Upper lobe of left lung (tissue), 6 donors: ENCODE measurements around the gene GLRA3. TPM values are rescaled to one million over a fixed set of nuclear protein-coding genes. Genes with fewer than 3 reads are reported as not detected.
"Not testable (repeated sequence)": the region's sequence is repeated elsewhere in the genome, so short reads cannot be mapped to it uniquely, and the experiment has no call there.

Experiments
- ATAC-seq, 2 donors: fragments of 200-7000 bp; cut with Tn5 transposase; one replicate each; pipeline ENCODE4 v1.9.1; 2022; ENCODE audit warnings: mild to moderate bottlenecking in 2 of 2, moderate library complexity in 2 of 2; ENCODE audit not compliant: low FRiP score in 2 of 2
- DNase-seq, 2 donors: peaks; one replicate each; pipeline ENCODE4 v3.0.0-alpha.2; 2019 to 2020
- H3K27ac ChIP-seq, 4 donors: fragments of 200-600 bp; sonication (generic); one replicate each; pipeline ENCODE4 v1.5.1; 2016 to 2019
- H3K27me3 ChIP-seq, 4 donors: fragments of 200-600 bp; sonication (generic); one replicate each; pipeline ENCODE4 v1.5.1; 2017 to 2019
- H3K36me3 ChIP-seq, 4 donors: fragments of 200-600 bp; sonication (generic); one replicate each; pipeline ENCODE4 v1.5.1; 2016 to 2019
- H3K4me1 ChIP-seq, 4 donors: fragments of 200-600 bp; sonication (generic); one replicate each; pipeline ENCODE4 v1.5.1; 2018 to 2019
- H3K4me3 ChIP-seq, 4 donors: fragments of 200-600 bp; sonication (generic); one replicate each; pipeline ENCODE4 v1.5.1; 2017 to 2019; ENCODE audit warnings: mild to moderate bottlenecking in 2 of 4, moderate library complexity in 1 of 4
- H3K9me3 ChIP-seq, 4 donors: fragments of 200-600 bp; sonication (generic); one replicate each; pipeline ENCODE4 v1.5.1; 2018 to 2019
- EP300 ChIP-seq, 4 donors: sonication (generic); formaldehyde crosslinking; IDR thresholded peaks; one replicate each; pipeline ENCODE4 v1.5.1; 2017; ENCODE audit warnings: antibody characterized with exemption in 4 of 4, control low read depth in 2 of 4
- POLR2A ChIP-seq, 4 donors: fragments of 450-650 bp; IDR thresholded peaks; one replicate each; pipeline ENCODE4 v1.5.1; 2016 to 2017; ENCODE audit warnings: antibody characterized with exemption in 4 of 4, mild to moderate bottlenecking in 2 of 4
- POLR2AphosphoS5 ChIP-seq, 2 donors: sonication (generic); formaldehyde crosslinking; IDR thresholded peaks; one replicate each; pipeline ENCODE4 v1.5.1; 2017; ENCODE audit warnings: antibody characterized with exemption in 2 of 2
- WGBS, 2 donors: methylation state at CpG; one replicate each; pipeline ENCODE4 v1.1.5; 2017 to 2018; 5-methylcytosine and 5-hydroxymethylcytosine counted together
- total RNA-seq, 6 donors: library from RNA; depleted of rRNA in 4 of 6; stranded (reverse); fragments of >200 nt in 4 of 6; gene quantifications; one replicate each; pipeline versions ENCODE4 v1.1.0 to v1.2.1, GENCODE V29; 2016 to 2021
- TF ChIP-seq, protein P1 (sequence below), 6 experiments: fragments of 450-650 bp in 4 of 6; fragments of 200-600 bp in 2 of 6; sonication (generic) in 2 of 6; IDR thresholded peaks; one replicate each; pipeline ENCODE4 v1.5.1; 2016 to 2019; ENCODE audit warnings: antibody characterized with exemption in 6 of 6
- donor health status: DM: no; HTN: no; CAD: no; lungs with moderate emphysema.
- donor health status: DM: no; HTN: yes; CAD: no; lungs with severe emphysema.

The GLRA3 gene
- total RNA-seq, 6 donors from 2014 or later: 0.03 to 0.33 (median 0.15) TPM; not detected in 3

GRCh38 chr4:174702979-174703478 lies 126.0 kb downstream of the GLRA3 start:
- Histone ChIP-seq H3K27me3 (no peaks in the 10 kb centered on the region), H3K36me3 (no peaks in the 10 kb centered on the region), H3K9me3 (no peaks in the 10 kb centered on the region), H3K27ac (no peak overlapping the region), H3K4me1 (no peaks in the 10 kb centered on the region), H3K4me3 (no peak overlapping the region)
- WGBS, 2 donors: 84 to 89% methylated on average over 1 of the region's 1 CpG
- no peak for TF ChIP-seq POLR2A (IDR thresholded peaks at IDR 0.05)
- TF ChIP-seq, protein P1, sequence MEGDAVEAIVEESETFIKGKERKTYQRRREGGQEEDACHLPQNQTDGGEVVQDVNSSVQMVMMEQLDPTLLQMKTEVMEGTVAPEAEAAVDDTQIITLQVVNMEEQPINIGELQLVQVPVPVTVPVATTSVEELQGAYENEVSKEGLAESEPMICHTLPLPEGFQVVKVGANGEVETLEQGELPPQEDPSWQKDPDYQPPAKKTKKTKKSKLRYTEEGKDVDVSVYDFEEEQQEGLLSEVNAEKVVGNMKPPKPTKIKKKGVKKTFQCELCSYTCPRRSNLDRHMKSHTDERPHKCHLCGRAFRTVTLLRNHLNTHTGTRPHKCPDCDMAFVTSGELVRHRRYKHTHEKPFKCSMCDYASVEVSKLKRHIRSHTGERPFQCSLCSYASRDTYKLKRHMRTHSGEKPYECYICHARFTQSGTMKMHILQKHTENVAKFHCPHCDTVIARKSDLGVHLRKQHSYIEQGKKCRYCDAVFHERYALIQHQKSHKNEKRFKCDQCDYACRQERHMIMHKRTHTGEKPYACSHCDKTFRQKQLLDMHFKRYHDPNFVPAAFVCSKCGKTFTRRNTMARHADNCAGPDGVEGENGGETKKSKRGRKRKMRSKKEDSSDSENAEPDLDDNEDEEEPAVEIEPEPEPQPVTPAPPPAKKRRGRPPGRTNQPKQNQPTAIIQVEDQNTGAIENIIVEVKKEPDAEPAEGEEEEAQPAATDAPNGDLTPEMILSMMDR (IDR thresholded peaks at IDR 0.05): no peak
- DNase-seq: no peak
- ATAC-seq: no peak

DNA sequence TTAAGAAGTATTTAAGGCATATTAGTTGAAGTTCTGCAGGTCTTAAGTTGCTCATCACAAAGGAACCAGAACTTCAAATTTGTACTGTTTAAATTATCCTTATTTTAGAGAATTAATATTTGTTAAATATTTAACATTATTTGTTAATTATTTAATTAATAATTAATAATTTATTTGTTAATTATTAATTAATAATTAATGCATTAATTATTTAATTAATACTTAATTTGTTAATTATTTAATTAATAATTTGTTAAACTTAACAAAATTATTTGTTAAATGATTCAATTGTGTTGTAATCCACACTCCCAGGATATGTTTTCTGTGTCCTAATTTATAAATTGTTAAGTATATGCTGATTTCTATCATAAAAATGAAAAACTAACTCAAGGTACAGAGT lies 129.4 kb downstream of the GLRA3 start:
- TF ChIP-seq EP300 (IDR thresholded peaks at IDR 0.05) (no peak), POLR2A (IDR thresholded peaks at IDR 0.05) (no peak), POLR2AphosphoS5 (IDR thresholded peaks at IDR 0.05) (no peak)
- TF ChIP-seq, protein P1 (IDR thresholded peaks at IDR 0.05): no peak

DNA sequence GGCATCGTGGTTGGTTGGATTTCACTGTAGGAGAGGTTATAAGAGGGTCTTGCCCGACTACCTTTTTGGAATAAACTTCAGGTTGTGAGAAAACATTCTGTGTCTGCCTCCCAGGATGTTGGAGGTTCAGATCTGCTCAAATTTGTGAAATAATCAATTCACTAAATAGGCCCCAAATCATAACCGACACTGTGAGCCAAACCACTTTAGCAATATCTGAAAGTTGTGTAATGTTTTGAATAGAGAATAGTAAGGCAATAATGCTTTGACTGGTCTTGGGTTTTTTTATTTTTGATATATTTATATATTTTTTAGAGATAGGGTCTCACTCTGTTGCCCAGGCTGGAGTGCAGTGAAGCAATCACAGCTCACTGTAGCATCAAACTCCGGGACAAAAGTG lies 131.2 kb downstream of the GLRA3 start:
- TF ChIP-seq POLR2A (IDR thresholded peaks at IDR 0.05) (no peak), EP300 (IDR thresholded peaks at IDR 0.05) (no peak), POLR2AphosphoS5 (IDR thresholded peaks at IDR 0.05) (no peak)
- TF ChIP-seq, protein P1 (IDR thresholded peaks at IDR 0.05): no peak
- ATAC-seq: no peak
- DNase-seq: no peak

More for the DNA sequence above, 129.4 kb downstream of the GLRA3 start:
- Histone ChIP-seq H3K4me3 (no peak overlapping the region), H3K36me3 (no peaks in the 10 kb centered on the region), H3K27me3 (no peaks in the 10 kb centered on the region), H3K4me1 (no peaks in the 10 kb centered on the region), H3K27ac (no peak overlapping the region), H3K9me3 (no peaks in the 10 kb centered on the region)
- ATAC-seq: no peak
- DNase-seq: no peak

GRCh38 chr4:174697202-174697601 lies 131.8 kb downstream of the GLRA3 start:
- H3K9me3 ChIP-seq: no peaks in the 10 kb centered on the region
- H3K4me1 ChIP-seq: no peaks in the 10 kb centered on the region
- peak in 1 of 2 donors; percentile 66 for ATAC-seq
- TF ChIP-seq POLR2AphosphoS5 (IDR thresholded peaks at IDR 0.05): no peak
- no peak for TF ChIP-seq POLR2A (IDR thresholded peaks at IDR 0.05)
- TF ChIP-seq EP300 (IDR thresholded peaks at IDR 0.05): no peak
- no peak overlapping the region for H3K27ac ChIP-seq
- no peaks in the 10 kb centered on the region for H3K27me3 ChIP-seq
- DNase-seq: no peak
- whole genome bisulfite sequencing, 2 donors: 36 to 41% methylated on average over 1 of the region's 1 CpG
- H3K36me3 ChIP-seq: no peaks in the 10 kb centered on the region
- no peak overlapping the region for H3K4me3 ChIP-seq

More for the DNA sequence above, 131.2 kb downstream of the GLRA3 start:
- H3K36me3 ChIP-seq: no peaks in the 10 kb centered on the region
- H3K4me1 ChIP-seq: no peaks in the 10 kb centered on the region
- H3K27me3 ChIP-seq: no peaks in the 10 kb centered on the region
- H3K4me3 ChIP-seq: no peak overlapping the region
- 61% methylated on average over 4 of the region's 4 CpGs for WGBS, 2 donors
- H3K27ac ChIP-seq: no peak overlapping the region
- no peaks in the 10 kb centered on the region for H3K9me3 ChIP-seq

DNA sequence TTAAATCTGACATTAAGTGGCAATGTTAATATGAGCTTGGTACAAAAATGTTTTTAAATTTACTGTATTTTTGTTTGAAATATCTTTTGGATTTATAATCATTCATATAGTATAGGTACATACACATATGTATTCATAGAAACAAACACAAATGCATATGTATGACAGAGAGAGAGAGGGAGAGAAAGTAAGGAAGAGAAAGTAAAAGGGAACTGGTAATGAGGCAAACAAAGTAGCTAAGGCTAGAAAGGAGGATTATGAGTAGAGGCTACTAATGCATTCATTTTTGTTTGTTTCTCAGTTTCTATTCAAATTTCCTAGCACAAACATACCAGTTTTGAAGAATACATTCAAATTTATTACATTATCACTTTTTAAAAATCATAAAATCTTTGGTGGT lies 132.4 kb downstream of the GLRA3 start:
- TF ChIP-seq EP300 (IDR thresholded peaks at IDR 0.05) (no peak), POLR2A (IDR thresholded peaks at IDR 0.05) (no peak), POLR2AphosphoS5 (IDR thresholded peaks at IDR 0.05) (no peak)
- TF ChIP-seq, protein P1 (IDR thresholded peaks at IDR 0.05): no peak
- no peaks in the 10 kb centered on the region for H3K27me3 ChIP-seq
- DNase-seq (no peak), ATAC-seq (no peak)
- H3K4me1 ChIP-seq: no peaks in the 10 kb centered on the region
- no peaks in the 10 kb centered on the region for H3K36me3 ChIP-seq
- no peak overlapping the region for H3K27ac ChIP-seq
- H3K4me3 ChIP-seq: no peak overlapping the region
- H3K9me3 ChIP-seq: no peaks in the 10 kb centered on the region

DNA sequence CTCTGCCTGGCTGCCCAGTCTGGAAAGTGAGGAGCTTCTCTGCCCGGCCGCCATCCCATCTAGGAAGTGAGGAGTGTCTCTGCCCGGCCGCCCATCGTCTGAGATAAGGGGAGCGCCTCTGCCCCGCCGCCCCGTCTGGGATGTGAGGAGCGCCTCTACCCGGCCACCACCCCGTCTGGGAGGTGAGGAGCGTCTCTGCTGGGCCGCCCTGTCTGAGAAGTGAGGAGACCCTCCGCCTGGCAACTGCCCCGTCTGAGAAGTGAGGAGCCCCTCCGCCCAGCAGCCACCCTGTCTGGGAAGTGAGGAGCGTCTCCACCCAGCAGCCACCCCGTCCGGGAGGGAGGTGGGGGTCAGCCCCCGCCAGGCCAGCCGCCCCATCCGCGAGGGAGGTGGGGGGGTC lies 137.2 kb downstream of the GLRA3 start:
- peak in 1 of 2 donors; percentile 59 for DNase-seq
- 91% methylated on average over 13 of the region's 24 CpGs; no CpG with 5 or more reads in 1 of the 2 donors for WGBS, 2 donors
- not testable (repeated sequence) for H3K4me1 ChIP-seq, H3K36me3 ChIP-seq, H3K27ac ChIP-seq, H3K27me3 ChIP-seq, ATAC-seq, H3K4me3 ChIP-seq
- peaks cover 0 to 11% (median 4%) of the 10 kb centered on the region in 4 donors for H3K9me3 ChIP-seq
